Stimulated activated CD4-positive, alpha-beta T cell treated with anti-CD3 and anti-CD28 coated beads, Interleukin-2, amount 100 ng/mL, for 4 hours (primary cell): ENCODE measurements around the gene C4orf51.

Source experiments
- DNase-seq: peaks from one replicate; pipeline ENCODE4 v3.0.0-alpha.2; 2020; ENCODE audit warnings: low read depth

C4orf51 gene

GRCh38 chr4:145757188-145757587, 77.2 kb downstream of the C4orf51 start:
- DNase-seq = no peak

GRCh38 chr4:145760176-145760575, 80.2 kb downstream of the C4orf51 start:
- no peak for DNase-seq

GRCh38 chr4:145760961-145761929, 81.3 kb downstream of the C4orf51 start:
- DNase-seq = no peak

GRCh38 chr4:145762719-145763118, 82.8 kb downstream of the C4orf51 start:
- DNase-seq = no peak

GRCh38 chr4:145763399-145763798, 83.5 kb downstream of the C4orf51 start:
- DNase-seq = no peak

- DNase-seq = no peak
Measured at GRCh38 chr4:145766273-145766672, 86.3 kb downstream of the C4orf51 start.

GRCh38 chr4:145769450-145770037, 89.6 kb downstream of the C4orf51 start:
- no peak for DNase-seq

- DNase-seq = no peak
Measured at GRCh38 chr4:145770124-145770523, 90.2 kb downstream of the C4orf51 start.

GRCh38 chr4:145772347-145772746, 92.4 kb downstream of the C4orf51 start:
- DNase-seq = no peak

- DNase-seq = no peak
Measured at GRCh38 chr4:145773581-145774234, 93.8 kb downstream of the C4orf51 start.

- no peak for DNase-seq
Measured at GRCh38 chr4:145774473-145774872, 94.5 kb downstream of the C4orf51 start.

- DNase-seq = no peak
Measured at GRCh38 chr4:145775406-145775805, 95.5 kb downstream of the C4orf51 start.

GRCh38 chr4:145776208-145776607, 96.3 kb downstream of the C4orf51 start:
- no peak for DNase-seq

- DNase-seq = no peak
Measured at GRCh38 chr4:145779319-145779801, 99.4 kb downstream of the C4orf51 start.

GRCh38 chr4:145781351-145781750, 101.4 kb downstream of the C4orf51 start:
- no peak for DNase-seq
